GM12892 (cell line): Measurements from ENCODE around the gene LCN12.
A peak's percentile ranks its signal among the peaks of the same experiment; 100 is the strongest.

Experiments used
- DNase-seq: peaks from one replicate; pipeline ENCODE4 v3.0.0; 2011; ENCODE audit not compliant: insufficient read length
- FAIRE-seq: peaks from 2 replicates; lab custom pipeline; 2011; peaks lifted over from hg19 to GRCh38; lab: Jason Lieb, UNC
- POLR2A ChIP-seq: IDR thresholded peaks from 2 replicates; pipeline ENCODE4 v1.6.1; 2011; ENCODE audit warnings: low read depth, low read length, control low read depth
- POLR2AphosphoS5 ChIP-seq: IDR thresholded peaks from 2 replicates; pipeline ENCODE4 v1.6.1; 2011; ENCODE audit warnings: low read depth, low read length, control low read depth
- TAF1 ChIP-seq: IDR thresholded peaks from 2 replicates; pipeline ENCODE4 v1.6.1; 2011; ENCODE audit warnings: low read depth, mild to moderate bottlenecking, control low read depth, low read length, borderline replicate concordance

Gene LCN12

DNA sequence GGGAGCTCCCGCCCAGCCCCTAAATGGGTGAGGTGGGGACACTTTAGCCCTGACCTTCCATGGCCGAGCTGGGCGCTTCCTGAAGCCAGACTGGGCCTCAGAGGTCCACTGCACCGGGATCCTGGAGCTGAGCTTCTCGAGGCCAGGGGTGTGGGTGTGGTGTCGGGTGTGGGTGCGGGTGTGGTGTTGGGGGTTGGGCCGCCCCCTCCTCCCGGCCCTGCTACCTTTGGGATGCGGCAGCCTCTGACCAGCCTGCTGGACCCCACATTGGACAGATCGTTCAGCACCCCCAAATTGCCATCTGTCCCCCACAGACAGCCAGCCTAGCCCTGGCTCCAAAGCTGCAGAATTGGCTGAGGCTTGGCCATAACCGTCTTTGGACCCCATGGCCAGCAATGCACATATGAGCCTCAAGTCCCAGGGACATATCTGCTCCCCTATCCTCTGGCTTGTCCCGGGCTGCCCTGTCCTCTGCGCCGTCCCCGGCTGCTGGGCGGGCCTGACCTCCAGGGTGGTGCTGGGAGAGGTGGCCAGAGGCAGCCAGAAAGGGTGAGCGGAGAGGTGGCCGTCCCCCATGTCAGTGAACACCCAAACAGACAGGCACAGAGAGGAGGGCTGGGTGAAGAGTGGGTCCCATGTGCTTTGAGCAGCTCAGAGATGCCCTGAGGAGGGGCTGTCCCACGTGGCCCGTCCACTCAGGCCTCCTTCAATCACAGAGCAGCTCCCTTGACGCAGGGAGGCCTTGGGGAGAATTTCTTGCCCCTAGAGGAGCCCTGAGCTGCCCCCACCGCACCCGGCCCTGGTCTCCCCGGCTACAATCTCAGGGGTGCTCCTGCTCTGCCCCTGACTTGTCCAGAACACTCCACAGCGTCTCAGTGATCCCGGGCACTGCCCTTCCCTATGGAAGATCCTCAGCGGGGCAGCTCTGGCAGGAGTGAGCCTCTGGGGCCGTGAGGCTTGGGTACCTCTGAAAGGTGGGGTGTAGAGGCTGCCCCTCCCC lies 21.8 kb downstream of the LCN12 start:
- DNase-seq (no peak), FAIRE-seq (no peak)
- TF ChIP-seq TAF1: no peak
- no peak for TF ChIP-seq POLR2A
- TF ChIP-seq POLR2AphosphoS5: no peak

DNA sequence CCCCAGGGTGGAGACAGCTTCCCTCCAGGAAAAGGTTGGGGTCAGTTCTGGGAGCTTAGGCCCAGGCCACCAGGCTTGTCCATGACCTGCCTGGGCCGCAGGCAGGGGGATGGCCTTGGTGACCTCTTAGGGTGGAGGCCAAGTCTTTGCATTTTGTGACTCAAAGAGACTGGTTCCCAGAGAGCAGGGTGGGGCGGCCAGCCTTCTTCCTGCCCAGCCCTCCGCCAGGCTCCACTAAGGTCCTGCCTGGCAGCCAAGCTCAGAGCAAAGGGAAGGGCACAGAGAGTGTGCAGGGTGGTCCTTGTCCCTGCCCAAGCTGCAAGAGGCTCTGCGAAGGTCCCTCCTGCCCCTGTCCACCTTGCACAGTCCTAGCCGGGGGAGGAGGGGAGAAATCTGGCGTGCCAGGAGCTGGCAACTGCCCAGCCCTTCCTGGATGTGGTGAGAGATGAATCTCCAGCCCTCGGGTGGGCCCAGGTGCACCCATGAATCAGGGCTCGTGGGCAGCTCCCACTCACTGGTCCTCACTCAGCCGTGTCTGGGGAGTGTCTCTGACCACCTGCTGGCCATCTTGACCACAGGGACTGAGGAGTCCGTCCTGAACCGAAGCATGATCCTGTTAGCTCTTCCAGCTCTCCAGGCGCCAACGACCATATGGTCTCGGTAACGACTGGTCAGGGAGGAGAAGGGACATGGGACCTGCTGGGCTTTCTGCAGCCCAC lies 22.9 kb downstream of the LCN12 start:
- no peak for DNase-seq
- no peak for FAIRE-seq
- TF ChIP-seq POLR2AphosphoS5 (no peak), TAF1 (no peak), POLR2A (no peak)

DNA sequence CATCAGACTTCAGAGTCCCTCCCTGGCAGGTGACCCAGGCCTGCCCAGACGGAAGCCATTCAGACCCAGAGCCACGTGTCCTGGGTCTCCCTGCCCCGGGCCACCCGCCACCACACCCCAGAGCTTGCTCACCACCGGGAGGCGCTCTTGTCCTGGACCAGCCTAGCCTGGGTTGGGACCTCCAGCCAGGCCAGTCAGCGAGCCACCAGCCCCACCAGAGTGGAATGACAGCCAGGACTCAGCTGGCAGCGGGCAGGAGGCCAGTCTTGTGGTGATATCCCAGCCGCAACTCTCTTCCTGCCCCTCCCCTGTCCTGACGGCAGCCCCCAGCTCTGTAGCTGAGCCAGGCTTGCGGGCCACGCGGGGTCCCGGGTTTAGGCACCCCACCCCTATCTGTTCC lies 23.6 kb downstream of the LCN12 start:
- DNase-seq (no peak), FAIRE-seq (no peak)
- TF ChIP-seq POLR2AphosphoS5 (no peak), POLR2A (no peak), TAF1 (no peak)

DNA sequence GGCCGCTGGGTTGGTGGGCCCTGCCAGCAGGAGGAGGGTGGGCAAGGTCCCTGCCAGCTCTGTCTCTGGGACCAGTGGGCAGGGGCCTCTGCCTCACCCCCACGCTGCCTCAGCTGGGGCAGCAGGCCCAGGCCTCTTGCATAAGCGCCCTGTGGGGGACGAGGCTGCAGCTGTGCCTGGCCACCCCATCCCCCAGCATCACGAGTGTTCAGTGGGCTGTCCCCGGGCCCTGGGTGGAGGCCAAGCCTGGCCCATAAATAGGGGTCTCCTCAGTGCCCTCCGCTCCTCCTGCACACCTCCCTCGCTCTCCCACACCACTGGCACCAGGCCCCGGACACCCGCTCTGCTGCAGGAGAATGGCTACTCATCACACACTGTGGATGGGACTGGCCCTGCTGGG lies 25.1 kb downstream of the LCN12 start, which contains the start of gene PTGDS:
PTGDS (plus strand) TSS at position 282 of the 400 bp plus-strand sequence; CDS start at position 357, 75 bp downstream.
- DNase-seq: no peak
- TF ChIP-seq POLR2A: no peak
- no peak for TF ChIP-seq TAF1
- no peak for FAIRE-seq

DNA sequence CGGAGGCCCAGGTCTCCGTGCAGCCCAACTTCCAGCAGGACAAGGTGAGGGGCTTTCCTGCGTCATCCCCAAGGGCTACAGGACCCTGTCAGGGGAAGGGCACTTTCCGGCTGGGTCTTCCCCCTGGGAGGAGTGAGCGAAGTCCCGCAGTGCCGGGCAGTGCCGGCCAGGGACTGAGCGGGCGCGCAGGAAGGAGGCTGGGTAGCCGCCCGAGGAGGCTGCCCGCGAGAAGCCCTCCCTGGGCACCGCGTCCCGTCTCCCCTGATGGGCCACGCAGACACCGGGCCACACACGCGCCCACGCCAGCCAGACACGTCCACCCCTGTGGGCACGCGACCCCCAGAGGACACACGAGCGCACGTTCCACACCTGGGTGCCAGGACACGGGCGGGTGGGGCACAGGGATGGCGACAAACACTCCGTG lies 25.6 kb downstream of the LCN12 start:
- FAIRE-seq: no peak
- no peak for DNase-seq
- TF ChIP-seq POLR2AphosphoS5 (no peak), POLR2A (no peak), TAF1 (no peak)

DNA sequence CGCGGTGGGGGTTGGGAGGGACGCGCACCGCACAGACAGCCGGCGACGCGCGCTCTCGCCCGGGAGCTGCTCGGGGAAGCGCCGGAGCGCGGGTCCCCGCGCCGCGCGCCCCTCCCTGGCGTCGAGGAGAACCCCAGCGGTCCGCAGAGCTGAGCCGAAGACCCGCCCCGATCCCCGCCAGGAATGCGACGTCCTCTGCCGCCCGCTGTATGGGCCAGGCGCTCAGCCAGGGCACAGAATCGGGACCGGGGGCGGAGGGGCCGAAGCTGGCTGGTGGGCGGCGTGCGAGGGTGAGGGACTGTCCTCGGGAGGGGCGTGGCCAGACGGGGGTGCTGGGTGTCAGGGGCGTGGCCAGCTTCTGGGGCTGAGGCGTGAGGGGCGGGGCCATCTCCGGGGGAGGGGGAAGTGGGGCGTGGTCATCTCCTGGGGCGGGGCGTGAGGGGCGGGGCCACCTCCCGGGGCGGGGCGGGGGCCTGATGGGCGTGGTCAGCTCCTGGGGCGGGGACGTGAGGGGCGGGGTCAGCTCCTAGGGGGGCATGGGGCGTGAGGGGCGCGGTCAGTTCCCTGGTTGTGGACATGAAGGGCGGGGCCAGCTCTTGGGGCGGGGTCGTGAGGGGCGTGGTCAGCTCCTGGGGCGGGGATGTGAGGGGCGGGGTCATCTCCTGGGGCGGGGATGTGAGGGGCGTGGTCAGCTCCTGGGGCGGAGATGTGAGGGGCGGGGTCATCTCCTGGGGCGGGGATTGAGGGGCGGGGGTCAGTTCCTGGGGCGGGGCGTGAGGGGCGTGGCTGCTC lies 26.2 kb downstream of the LCN12 start:
- no peak for TF ChIP-seq POLR2A
- no peak for TF ChIP-seq POLR2AphosphoS5
- TF ChIP-seq TAF1: no peak
- DNase-seq (peak; percentile 82), FAIRE-seq (no peak)

DNA sequence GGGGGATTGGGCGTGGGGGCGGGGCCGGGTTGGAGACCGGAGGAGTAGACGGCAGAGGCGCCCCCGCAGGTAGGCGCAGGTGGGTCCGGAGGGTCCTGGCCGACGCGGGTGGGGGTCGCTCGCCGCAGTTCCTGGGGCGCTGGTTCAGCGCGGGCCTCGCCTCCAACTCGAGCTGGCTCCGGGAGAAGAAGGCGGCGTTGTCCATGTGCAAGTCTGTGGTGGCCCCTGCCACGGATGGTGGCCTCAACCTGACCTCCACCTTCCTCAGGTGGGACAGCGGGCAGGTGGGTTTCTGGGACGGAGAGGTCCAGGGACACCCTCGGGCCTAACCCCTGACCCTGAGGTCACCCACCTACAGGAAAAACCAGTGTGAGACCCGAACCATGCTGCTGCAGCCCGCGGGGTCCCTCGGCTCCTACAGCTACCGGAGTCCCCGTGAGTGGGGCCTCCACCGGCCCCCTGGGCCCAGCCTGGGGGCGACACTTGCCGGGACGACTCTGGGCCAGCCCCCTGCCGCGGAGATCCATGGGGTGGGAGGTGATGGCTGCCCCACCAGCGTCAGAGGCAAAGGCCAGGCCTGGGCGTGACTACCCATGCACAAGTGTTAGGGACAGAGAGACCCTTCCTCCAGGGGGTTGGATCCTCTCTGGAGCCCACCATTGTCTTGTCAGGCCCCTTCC lies 26.9 kb downstream of the LCN12 start:
- FAIRE-seq: no peak
- no peak for DNase-seq
- TF ChIP-seq POLR2A: no peak
- TF ChIP-seq POLR2AphosphoS5: no peak
- TF ChIP-seq TAF1: no peak

DNA sequence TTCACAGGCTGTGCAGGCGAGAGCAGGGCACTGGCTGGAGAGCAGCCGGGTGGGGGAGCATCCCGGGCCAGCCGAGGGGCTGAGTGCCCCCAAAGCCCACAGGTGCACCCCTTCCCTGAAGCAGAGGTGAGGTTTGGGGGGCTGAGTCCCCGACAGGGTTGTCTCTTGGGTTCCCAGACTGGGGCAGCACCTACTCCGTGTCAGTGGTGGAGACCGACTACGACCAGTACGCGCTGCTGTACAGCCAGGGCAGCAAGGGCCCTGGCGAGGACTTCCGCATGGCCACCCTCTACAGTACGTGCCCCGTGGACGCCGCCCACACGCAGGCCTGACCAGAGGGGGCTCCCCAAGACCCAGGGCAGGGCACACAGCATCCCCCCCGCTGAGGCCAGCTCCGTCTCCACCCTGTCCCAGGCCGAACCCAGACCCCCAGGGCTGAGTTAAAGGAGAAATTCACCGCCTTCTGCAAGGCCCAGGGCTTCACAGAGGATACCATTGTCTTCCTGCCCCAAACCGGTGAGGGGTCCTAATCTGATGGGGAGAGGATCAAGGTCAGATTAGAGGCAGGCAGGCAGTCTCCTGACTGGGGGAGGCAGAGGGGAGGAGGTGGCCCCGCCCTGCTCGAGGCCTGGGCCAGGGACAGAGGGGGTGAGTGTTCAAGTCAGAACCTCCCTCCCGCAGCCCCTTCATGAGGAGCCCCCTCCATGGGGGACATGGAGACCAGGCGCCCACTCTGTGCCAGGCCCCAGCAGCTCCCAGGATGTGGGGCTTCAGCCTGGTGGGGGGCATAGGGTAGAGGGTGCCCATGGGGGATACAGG lies 27.9 kb downstream of the LCN12 start:
- TF ChIP-seq POLR2AphosphoS5: no peak
- TF ChIP-seq POLR2A: no peak
- no peak for TF ChIP-seq TAF1
- FAIRE-seq (no peak), DNase-seq (no peak)

DNA sequence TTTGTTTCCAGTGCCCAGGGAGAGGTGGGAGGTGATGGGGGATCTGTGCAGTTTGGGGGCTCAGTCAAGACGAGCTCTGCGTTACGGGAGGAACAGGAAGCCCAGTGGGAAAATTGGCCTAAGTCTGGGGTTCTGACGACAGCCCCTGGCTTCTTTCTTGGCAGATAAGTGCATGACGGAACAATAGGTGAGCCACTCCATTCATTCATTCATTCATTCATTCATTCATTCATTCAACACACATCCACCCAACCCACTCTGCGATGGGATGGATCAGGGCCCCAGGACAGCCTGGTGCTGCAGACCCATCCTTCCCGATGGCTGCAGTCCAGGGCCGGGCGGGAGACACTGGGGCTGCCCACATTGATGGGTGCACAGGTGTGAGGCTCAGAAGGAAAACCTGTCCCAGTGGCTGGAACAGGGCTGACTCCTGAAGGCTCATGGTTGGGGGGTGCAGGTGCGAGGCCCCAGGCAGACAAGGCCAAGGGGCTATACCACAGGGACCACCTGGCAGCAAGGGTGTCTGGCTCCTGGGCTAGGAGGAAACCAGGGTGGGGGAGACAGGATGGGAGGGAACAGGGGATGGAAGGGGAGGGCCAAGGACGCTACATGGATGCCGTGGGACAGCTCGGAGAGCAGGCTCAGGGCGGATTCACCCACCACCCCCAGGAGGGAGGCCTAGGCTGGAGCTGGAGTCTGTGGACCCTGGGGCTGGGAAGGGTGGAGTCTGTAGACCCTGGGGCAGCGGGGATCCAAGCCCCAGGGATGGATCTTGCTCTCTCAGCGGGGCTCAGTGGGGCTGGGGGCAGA lies 28.8 kb downstream of the LCN12 start:
- DNase-seq: no peak
- TF ChIP-seq TAF1 (no peak), POLR2AphosphoS5 (no peak), POLR2A (no peak)
- no peak for FAIRE-seq
